ENCODE data around the gene ALS2.
"Not testable (repeated sequence)": the region's sequence is repeated elsewhere in the genome, so short reads cannot be mapped to it uniquely, and the experiment has no call there.

The ALS2 gene

DNA sequence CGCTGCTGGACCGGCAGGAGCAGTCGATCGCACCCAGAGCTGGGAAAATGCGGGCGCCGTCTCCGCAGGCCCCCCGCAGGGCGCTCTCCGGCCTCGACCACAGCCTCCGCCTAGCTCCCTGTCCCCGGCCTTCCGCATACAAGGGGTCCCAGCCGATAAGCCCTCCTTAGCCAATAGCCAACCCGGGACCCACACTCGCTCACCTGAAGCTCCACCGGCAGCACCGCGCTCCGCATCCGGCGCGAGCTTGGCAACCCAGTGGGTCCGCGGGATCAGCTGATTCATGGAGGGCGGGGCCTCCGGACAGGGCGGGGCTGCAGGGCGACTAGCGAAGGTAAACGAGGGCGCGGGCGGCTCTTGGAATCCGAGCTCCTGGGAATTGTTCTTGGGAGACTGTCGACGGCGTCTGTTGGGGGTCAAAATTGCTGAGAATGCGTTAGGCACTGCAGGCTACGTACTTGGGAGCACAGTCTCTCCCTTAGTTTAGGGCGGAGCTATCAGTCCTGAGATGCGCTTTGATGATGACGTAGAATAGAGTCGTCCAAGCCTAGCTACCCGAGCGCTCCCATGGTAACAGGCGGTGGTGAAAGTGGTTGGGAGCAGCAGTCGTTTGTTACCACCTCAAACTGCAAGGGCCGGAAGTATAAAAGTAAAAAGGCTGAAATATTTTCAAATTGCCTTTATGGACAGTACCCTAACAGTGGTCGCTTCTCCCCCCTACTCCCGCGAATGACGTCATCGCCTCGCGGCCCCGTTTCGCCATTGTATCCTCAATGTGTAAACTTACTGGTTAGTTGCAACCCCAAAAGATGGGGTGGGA lies at the start of gene ALS2:
Gene ALS2, minus strand, starts transcription at position 260 of the 820 bp plus-strand sequence. CDS start 12,048 bp downstream, outside the sequence.
- peak; percentile 96 for DNase-seq (ENCODE audit: low read depth, low spot score)

GRCh38 chr2:201828220-201828619 lies 47.5 kb upstream of the ALS2 start:
- DNase-seq (ENCODE audit: low read depth, low spot score): no peak

GRCh38 chr2:201827621-201828020 lies 46.9 kb upstream of the ALS2 start:
- no peak for DNase-seq (ENCODE audit: low read depth, low spot score)

GRCh38 chr2:201824212-201824611 lies 43.5 kb upstream of the ALS2 start:
- DNase-seq (ENCODE audit: low read depth, low spot score): no peak

- no peak for DNase-seq (ENCODE audit: low read depth, low spot score)
Measured at GRCh38 chr2:201821080-201821479, 40.3 kb upstream of the ALS2 start.

DNA sequence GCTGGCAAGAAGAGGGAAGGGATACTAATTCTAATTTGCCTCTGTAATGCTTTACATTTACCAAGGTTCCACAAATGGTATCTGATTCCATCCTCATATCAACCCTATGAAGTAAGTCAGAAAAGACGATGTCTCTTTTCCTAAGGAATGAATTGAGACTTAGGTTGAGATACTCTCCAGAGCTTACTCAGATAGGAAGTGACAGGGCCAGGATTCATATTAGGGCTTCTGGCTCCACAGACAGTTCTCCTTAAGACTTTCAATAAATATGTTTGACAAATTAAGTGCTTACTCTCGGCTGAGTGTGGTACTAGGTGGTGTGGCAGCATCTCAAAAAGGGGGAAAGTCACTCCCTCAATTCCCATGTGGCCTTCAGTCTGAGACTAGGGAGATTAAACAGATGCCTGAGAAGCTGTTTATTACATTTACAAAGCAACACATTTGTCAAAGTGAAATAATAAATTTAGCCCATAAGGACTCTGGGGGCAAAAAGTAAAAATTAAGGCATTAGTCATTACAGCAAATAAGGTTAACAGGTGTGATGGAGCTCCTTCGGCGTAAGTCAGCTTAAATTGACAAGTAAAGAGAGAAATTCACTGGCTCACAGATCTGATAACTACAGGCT lies 39.8 kb upstream of the ALS2 start:
- DNase-seq (ENCODE audit: low read depth, low spot score): no peak

DNA sequence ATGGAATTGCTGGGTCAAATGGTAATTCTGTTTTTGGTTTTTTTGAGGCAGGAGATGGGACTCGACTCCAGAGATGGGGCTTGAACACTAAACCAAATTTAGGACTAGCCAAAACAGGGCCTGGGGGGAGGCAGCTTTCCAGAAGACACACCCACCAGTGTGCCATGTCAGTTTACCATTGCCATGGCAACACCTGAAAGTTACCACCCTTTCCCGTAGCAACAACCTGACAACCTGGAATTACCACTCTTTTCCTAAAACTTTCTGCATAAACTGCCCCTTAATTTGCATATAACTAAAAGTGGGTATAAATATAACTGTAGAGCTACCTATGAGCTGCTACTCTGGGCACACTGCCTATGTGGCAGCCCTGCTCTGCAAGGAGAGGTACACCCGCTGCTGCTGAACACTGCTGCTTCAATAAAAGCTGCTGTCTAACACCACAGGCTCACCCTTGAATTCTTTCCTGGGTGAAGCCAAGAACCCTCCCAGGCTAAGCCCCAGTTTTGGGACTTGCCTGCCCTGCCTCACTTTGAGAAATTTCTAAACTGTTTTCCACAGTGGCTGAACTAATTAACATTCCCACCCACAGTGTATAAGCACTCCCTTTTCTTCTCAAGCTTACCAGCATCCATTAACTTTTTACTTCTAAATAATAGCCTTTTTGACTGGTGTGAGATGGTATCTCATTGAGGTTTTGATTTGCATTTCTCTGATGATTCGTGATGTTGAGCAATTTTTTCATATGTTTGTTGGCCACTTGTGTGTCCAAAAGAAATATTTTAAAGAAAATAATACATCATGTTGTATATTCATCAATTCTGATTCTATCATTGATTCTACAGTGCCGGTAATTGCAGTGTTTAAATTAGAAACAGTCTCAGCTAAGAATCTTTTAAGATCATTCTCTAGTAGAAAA lies 36.2 kb upstream of the ALS2 start:
- no peak for DNase-seq (ENCODE audit: low read depth, low spot score)

DNA sequence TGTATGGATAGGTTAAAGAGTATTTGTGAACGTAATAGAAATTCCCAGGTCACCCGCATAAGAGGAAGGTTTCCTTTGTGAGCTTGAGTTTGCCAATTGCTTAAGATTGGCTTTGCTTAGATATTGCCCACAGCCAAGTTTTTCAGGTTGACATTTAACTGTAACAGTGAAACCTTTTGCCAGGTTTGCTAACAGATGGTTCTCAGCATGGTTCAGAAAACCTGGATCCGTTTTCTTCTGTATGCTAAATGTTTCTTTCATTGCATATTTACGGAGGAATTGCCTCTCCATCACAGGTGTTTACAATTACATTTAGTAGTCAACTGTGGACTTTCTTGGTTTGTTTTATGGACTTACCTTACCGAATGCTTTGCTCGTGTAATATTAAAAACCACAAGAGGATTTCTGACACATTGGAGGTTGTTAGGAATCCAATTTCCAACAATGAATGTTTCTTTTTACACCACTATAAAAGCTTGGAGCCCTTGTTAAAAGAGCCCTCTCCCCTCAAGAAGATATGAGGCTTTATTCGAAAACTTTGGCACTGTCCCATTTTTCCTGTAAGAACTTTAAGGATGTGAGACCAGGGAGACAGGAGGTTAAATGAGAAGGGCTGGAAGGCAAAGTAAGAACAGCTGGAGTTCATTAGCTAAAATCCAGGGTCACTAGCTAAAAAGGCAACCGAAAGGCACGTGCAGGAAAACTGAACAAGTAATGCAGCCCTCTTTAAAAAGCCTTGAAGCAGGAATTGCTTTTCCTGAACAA lies 33.4 kb upstream of the ALS2 start:
- no peak for DNase-seq (ENCODE audit: low read depth, low spot score)

GRCh38 chr2:201810604-201811003 lies 29.9 kb upstream of the ALS2 start:
- not testable (repeated sequence) for DNase-seq (ENCODE audit: low read depth, low spot score)

DNA sequence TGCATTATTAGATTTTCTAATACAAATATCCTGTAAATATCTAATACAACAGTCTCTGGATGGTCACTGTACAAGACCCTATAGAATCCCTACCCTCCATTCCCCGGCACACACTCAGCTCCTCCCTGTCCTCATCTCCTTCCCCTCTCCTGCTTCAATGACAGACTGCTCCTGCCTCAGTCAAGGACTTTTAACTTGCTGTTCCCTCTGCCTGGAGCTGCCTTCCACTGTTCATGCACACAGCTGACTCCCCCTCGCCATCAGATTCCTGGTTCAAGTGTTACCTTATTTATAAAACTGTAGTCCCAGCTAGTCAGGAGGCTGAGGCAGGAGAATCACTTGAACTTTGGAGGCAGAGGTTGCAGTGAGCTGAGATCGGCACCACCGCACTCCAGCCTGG lies 28.9 kb upstream of the ALS2 start:
- no peak for DNase-seq (ENCODE audit: low read depth, low spot score)

DNA sequence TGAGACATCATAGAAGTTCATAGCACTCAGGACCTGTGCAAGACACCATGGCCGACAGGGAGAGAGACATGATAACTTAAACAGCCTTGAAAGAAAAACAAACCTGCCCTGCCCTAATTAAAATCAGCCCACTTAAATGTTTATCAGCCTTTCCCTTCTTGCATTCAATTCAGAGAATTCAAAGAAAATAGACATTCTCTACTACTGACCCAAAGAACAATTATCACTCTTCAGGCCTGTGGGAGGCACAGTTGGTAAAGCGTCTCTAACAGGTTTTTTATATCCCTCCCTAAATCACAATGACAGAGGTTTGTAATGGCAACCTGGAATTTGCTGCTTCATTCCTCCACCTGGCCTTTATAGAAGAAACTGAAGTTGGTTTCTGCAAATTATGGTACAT lies 27.3 kb upstream of the ALS2 start:
- no peak for DNase-seq (ENCODE audit: low read depth, low spot score)

DNA sequence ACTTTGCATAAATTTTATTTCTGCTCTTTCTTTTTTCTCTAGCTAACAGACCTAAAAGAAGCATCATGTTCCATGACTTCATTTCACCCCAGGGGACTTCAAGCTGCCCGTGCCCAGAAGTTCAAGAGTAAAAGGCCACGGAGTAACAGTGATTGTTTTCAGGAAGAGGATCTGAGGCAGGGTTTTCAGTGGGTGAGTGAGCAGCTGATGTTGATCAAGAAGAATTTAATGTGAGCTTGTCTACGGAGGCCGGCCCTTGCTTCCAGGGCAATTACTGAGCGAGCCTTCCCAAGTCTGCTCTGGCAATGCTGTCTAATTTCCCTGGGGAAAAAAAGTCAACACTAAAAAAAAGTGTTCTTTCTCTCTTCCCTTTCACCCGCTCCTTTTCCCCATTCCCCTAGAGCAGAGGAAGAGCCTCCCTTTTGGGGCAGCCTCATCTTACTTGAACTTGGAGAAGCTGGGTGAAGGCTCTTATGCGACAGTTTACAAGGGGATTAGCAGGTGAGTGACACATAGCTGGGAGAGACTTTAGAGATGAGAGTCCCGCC lies 26.8 kb upstream of the ALS2 start:
- peak; percentile 78 for DNase-seq (ENCODE audit: low read depth, low spot score)

DNA sequence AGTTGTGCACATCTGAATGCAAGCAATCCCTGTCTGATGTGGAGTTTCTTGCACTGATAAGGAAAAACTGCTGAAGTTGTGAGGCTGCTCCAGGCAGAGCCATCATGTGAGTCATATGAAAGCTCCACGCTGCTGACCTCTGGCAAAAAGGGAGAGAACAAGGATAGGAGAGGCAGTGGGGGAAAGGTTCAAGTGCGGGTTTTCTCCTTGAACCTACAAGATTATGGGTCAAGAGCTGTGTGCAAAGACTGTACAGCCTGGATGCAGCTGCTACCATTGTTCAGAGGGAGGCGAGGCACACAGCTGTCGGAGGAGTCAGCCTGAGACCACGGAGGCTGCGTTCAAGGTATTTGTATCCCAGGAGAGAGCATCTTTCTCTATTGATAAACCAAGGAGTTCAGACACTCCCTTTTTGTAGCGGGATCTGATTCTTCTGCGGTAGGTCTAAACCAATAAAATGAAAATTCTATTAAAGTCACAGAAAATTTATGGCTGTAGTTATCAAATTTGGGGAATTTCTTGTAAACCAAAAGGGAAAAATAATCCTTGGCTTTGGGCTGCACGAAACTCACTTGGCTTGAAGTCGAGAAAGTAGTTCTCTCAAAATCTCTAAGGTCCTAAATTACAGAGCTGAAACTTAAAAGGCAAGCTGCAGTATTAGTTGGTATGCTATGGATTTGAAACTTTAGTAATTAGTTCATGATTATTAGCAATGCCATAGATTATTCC lies 25.9 kb upstream of the ALS2 start, which contains the start of gene CDK15:
Gene CDK15, plus strand, starts transcription at position 96 of the 729 bp plus-strand sequence. Its CDS starts 128 bp downstream, at position 224.
- no peak for DNase-seq (ENCODE audit: low read depth, low spot score)

DNA sequence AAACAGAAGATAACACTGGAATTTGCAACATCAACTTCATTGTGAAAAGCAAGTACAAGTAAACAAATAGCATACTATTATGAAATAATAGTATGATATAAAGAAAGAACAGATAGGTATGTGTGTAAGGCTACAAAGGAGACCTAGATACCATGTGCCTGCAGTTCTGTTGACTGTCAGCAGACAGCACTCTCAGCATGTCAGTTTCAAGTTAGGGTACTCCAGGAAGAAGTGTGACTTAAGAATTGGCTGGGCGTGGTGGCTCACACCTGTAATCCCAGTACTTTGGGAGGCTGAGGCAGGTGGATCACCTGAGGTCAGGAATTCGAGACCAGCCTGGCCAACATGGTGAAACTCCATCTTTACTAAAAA lies 18.2 kb upstream of the ALS2 start:
- DNase-seq (ENCODE audit: low read depth, low spot score): not testable (repeated sequence)

DNA sequence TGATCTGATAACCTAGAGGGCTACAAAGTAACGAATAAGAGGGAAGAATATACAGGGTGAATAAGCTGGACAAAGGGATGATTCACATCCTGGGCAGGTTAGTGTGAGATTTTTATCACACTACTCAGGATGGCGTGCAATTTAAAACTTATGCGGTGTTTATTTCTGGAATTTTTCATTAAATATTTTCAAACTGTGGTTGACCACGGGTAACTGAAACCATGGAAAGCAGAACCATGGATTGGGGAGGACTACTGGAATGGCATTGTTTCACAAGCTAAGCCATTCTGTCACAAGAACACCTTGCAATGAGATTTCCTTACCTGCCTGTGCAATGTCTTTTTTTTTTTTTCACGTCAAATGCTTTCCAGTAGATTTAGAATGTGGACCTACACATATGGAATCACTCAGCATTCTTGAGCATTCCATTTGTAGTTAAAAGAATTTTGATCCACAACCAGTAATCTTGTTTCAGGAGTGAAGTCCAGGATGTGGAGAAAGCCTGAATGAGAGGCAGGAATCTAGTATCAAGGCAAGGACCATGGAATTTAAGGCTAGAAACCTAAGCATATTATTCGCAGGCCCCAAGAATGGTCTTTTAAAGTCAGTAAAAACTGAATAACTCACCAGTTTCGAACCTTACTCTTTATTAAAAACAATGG lies 17.6 kb upstream of the ALS2 start:
- DNase-seq (ENCODE audit: low read depth, low spot score): no peak

DNA sequence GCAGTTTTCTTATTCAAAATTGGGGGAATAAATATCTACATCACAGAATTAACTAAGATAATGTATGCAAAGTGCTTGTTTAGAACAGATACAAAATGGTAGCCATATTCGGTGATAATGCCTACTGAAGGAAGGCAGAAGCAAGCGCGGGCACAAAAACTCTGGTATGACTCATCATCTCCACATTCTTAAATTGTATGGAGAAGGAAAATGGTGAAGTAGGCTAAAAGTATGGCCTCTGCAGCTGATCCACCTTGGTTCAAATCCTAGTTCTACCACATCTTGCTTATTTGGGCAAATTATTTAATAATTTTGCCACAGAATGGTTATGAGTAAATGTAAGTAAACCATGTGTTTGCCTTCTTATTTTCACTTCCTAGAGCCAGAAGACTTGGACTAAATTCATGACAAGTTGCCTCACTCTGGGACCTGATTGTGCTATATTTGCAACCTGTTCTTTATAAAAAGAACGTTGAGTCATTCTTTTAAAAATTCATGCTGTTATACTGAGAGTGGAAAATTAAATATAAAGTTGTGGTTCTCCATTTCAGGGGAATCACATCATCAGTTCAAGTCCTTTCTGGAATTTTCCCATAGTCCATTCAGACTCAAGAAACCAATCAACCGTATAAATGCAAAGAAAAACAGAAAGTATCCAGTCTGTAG lies 16.6 kb upstream of the ALS2 start:
- DNase-seq (ENCODE audit: low read depth, low spot score): no peak

GRCh38 chr2:201796478-201796865 lies 15.7 kb upstream of the ALS2 start:
- DNase-seq (ENCODE audit: low read depth, low spot score): no peak

GRCh38 chr2:201795607-201796477 lies 15.1 kb upstream of the ALS2 start:
- DNase-seq (ENCODE audit: low read depth, low spot score): no peak
